ENCODE data around the gene SNAP47.

GRCh38 chr1:227808566-227808965, 73.3 kb downstream of the SNAP47 start:
- TF ChIP-seq CTCF (IDR thresholded peaks at IDR 0.05; ENCODE audit: low read depth, low read length, poor library complexity, severe bottlenecking) (no peak), EZH2phosphoT487 (IDR thresholded peaks at IDR 0.05; ENCODE audit: borderline replicate concordance, low read length) (no peak)
